PFSK-1 (cell line): ENCODE data around the gene SMARCD3.

Experiments used
- FOXP2 ChIP-seq: optimal IDR thresholded peaks from 2 replicates; pipeline ENCODE3; 2011; ENCODE audit warnings: borderline replicate concordance, control low read depth, inconsistent platforms; ENCODE audit not compliant: insufficient read depth; ENCODE audit errors: extremely low read length, extremely low read depth
- POLR2AphosphoS5 ChIP-seq: IDR thresholded peaks from 2 replicates; pipeline ENCODE4 v1.6.1; 2012; ENCODE audit warnings: low read depth, mild to moderate bottlenecking, control low read depth, low read length, moderate library complexity
- REST ChIP-seq, 2 experiments: IDR thresholded peaks; 2 replicates each; pipeline versions ENCODE4 v1.6.1 to v1.8.0; 2011 to 2012; ENCODE audit warnings: low read depth in 2 of 2, low read length in 2 of 2, control low read depth in 1 of 2, inconsistent platforms in 1 of 2, mild to moderate bottlenecking in 1 of 2, moderate library complexity in 1 of 2; ENCODE audit not compliant: insufficient read depth in 1 of 2
- SIN3A ChIP-seq: IDR thresholded peaks from 2 replicates; pipeline ENCODE4 v1.6.1; 2012; ENCODE audit warnings: mild to moderate bottlenecking, low read length, moderate library complexity, borderline replicate concordance; ENCODE audit not compliant: insufficient read depth
- TAF1 ChIP-seq: IDR thresholded peaks from 2 replicates; pipeline ENCODE4 v1.6.1; 2012; ENCODE audit warnings: low read length, control low read depth, borderline replicate concordance; ENCODE audit not compliant: insufficient read depth

GRCh38 chr7:151278949-151279348 lies 30.5 kb upstream of the SMARCD3 start:
- TF ChIP-seq POLR2AphosphoS5 = no peak
- TF ChIP-seq TAF1 = no peak
- no peak for TF ChIP-seq REST (IDR thresholded peaks at IDR 0.05; ENCODE audit: insufficient read depth in 1 of 2, low read depth in 2 of 2, low read length in 2 of 2)
- TF ChIP-seq FOXP2 = no peak
- no peak for TF ChIP-seq SIN3A
